Middle frontal gyrus (tissue), 1 donor: ENCODE data around the gene MRPL57.
"Not testable (repeated sequence)": the region's sequence is repeated elsewhere in the genome, so short reads cannot be mapped to it uniquely, and the experiment has no call there.

Experiments
- DNase-seq: peaks from one replicate; pipeline ENCODE4 v3.0.0-alpha.2; 2015; ENCODE audit warnings: low spot score; ENCODE audit errors: extremely low spot score

MRPL57 gene

GRCh38 chr13:21176215-21176981 lies at the start of gene MRPL57, which contains the start of gene SKA3:
Gene MRPL57, plus strand, starts transcription at chr13:21176658. Its CDS starts 259 bp downstream, at chr13:21176917.
Gene SKA3, minus strand, starts transcription at chr13:21176552. Its CDS starts 75 bp downstream, at chr13:21176477.
- DNase-seq, result peak; percentile 89

GRCh38 chr13:21130116-21130515 lies 46.3 kb upstream of the MRPL57 start:
- DNase-seq, result no peak

GRCh38 chr13:21133077-21133476 lies 43.4 kb upstream of the MRPL57 start:
- DNase-seq, result no peak

- DNase-seq, result no peak
Observed at GRCh38 chr13:21134475-21134874, 42.0 kb upstream of the MRPL57 start.

- not testable (repeated sequence) for DNase-seq
Observed at GRCh38 chr13:21135833-21136232, 40.6 kb upstream of the MRPL57 start.

- DNase-seq, result no peak
Observed at GRCh38 chr13:21137696-21138095, 38.8 kb upstream of the MRPL57 start.

- DNase-seq, result no peak
Observed at GRCh38 chr13:21138561-21138960, 37.9 kb upstream of the MRPL57 start.

- DNase-seq, result no peak
Observed at GRCh38 chr13:21139374-21139773, 37.1 kb upstream of the MRPL57 start.

GRCh38 chr13:21142766-21143165 lies 33.7 kb upstream of the MRPL57 start:
- no peak for DNase-seq

- no peak for DNase-seq
Observed at GRCh38 chr13:21147827-21148226, 28.6 kb upstream of the MRPL57 start.

- DNase-seq, result no peak
Observed at GRCh38 chr13:21148557-21149258, 27.8 kb upstream of the MRPL57 start.

- no peak for DNase-seq
Observed at GRCh38 chr13:21149568-21149967, 26.9 kb upstream of the MRPL57 start.

- DNase-seq, result no peak
Observed at GRCh38 chr13:21150013-21150412, 26.4 kb upstream of the MRPL57 start.

GRCh38 chr13:21152251-21152899 lies 24.1 kb upstream of the MRPL57 start:
- no peak for DNase-seq

- no peak for DNase-seq
Observed at GRCh38 chr13:21164631-21165030, 11.8 kb upstream of the MRPL57 start.

GRCh38 chr13:21165606-21166005 lies 10.9 kb upstream of the MRPL57 start:
- not testable (repeated sequence) for DNase-seq

GRCh38 chr13:21171420-21171819 lies 5.0 kb upstream of the MRPL57 start:
- DNase-seq, result no peak

- not testable (repeated sequence) for DNase-seq
Observed at GRCh38 chr13:21173767-21174166, 2.7 kb upstream of the MRPL57 start.

- no peak for DNase-seq
Observed at GRCh38 chr13:21175656-21176214, 723 bp upstream of the MRPL57 start.

- no peak for DNase-seq
Observed at GRCh38 chr13:21176982-21177284, 475 bp downstream of the MRPL57 start.

GRCh38 chr13:21181671-21182070 lies 5.2 kb downstream of the MRPL57 start:
- no peak for DNase-seq

GRCh38 chr13:21186410-21186809 lies 10.0 kb downstream of the MRPL57 start:
- DNase-seq, result not testable (repeated sequence)
